Panc1 (cell line): Measurements from ENCODE around the gene ZNF43. TPM values are rescaled to one million over a fixed set of nuclear protein-coding genes. Genes with fewer than 3 reads are reported as not detected.
"Not testable (repeated sequence)": the region's sequence is repeated elsewhere in the genome, so short reads cannot be mapped to it uniquely, and the experiment has no call there.

Experiments
- ATAC-seq: fragments of 200-7000 bp; cut with Tn5 transposase; 2 replicates; pipeline ENCODE4 v1.9.1; 2020; ENCODE audit warnings: mild to moderate bottlenecking, moderate library complexity
- BruUV-seq: library from RNA; stranded (reverse); fragments of 400-500 nt; replicated peaks from 2 replicates; lab custom pipeline; 2021; lab: Mats Ljungman, UMichigan
- CTCF ChIA-PET: fragments of 300-600 bp; sonication (Branson Sonifier 250); formaldehyde crosslinking; loops from one replicate; lab custom pipeline; 2022; ENCODE audit warnings: antibody characterized with exemption; lab: Charles Lee
- POLR2A ChIA-PET: fragments of 300-600 bp; sonication (Branson Sonifier 250); formaldehyde crosslinking; loops from one replicate; lab custom pipeline; 2022; ENCODE audit warnings: antibody characterized with exemption; lab: Charles Lee
- DNase-seq: peaks from one replicate; pipeline ENCODE4 v3.0.0-alpha.2; 2010; ENCODE audit warnings: low read depth, low spot score
- H3K27ac ChIP-seq: 2 replicates; pipeline ENCODE4 v1.5.1; 2011; ENCODE audit warnings: mild to moderate bottlenecking, low read length, inconsistent platforms
- H3K27me3 ChIP-seq: fragments of 200-500 bp; sonication (Bioruptor generic); 2 replicates; pipeline ENCODE4 v1.6.0; 2014; ENCODE audit warnings: low read length, inconsistent platforms; ENCODE audit not compliant: control insufficient read depth, insufficient read depth
- H3K36me3 ChIP-seq: fragments of 200-500 bp; sonication (Bioruptor generic); 2 replicates; pipeline ENCODE4 v1.5.1; 2014; ENCODE audit warnings: inconsistent platforms, mild to moderate bottlenecking, low read length, moderate library complexity; ENCODE audit not compliant: control insufficient read depth, insufficient read depth
- H3K4me1 ChIP-seq: 2 replicates; pipeline ENCODE4 v1.5.1; 2011; ENCODE audit warnings: inconsistent platforms, mild to moderate bottlenecking, low read length, moderate library complexity; ENCODE audit not compliant: control insufficient read depth, insufficient read depth
- H3K4me3 ChIP-seq, 2 experiments: 2 replicates each; pipeline ENCODE4 v1.5.1; 2011 to 2012; ENCODE audit warnings: low read depth in 2 of 2, low read length in 2 of 2, mild to moderate bottlenecking in 2 of 2, inconsistent platforms in 1 of 2, moderate library complexity in 1 of 2
- H3K9me3 ChIP-seq: fragments of 200-500 bp; sonication (Bioruptor generic); 2 replicates; pipeline ENCODE4 v1.5.1; 2014; ENCODE audit warnings: low read depth, mild to moderate bottlenecking, inconsistent platforms, low read length, moderate library complexity; ENCODE audit not compliant: control insufficient read depth, insufficient read depth
- POLR2AphosphoS5 ChIP-seq: IDR thresholded peaks from 2 replicates; pipeline ENCODE4 v1.6.1; 2012; ENCODE audit warnings: mild to moderate bottlenecking, low read depth, low read length, moderate library complexity
- SIN3A ChIP-seq: IDR thresholded peaks from 2 replicates; pipeline ENCODE4 v1.6.1; 2012; ENCODE audit warnings: low read depth, mild to moderate bottlenecking, low read length, moderate library complexity, borderline replicate concordance; ENCODE audit not compliant: insufficient read depth
- TCF7L2 ChIP-seq: IDR thresholded peaks from 2 replicates; pipeline ENCODE4 v1.6.1; 2011; ENCODE audit warnings: mild to moderate bottlenecking, low read depth, low read length, inconsistent platforms
- in situ Hi-C: cut with HindIII; loops from 2 replicates; pipeline ENCODE4 v1.10.0; 2016; ENCODE audit warnings: low sequenced_read_pairs, low pct_unique_long_range_greater_than_20kb
- intact Hi-C: fragments of 100-400 bp; cut with micrococcal nuclease; formaldehyde crosslinking; loops from one replicate; pipeline ENCODE4 v1.10.0; 2022; ENCODE audit not compliant: unreplicated experiment
- total RNA-seq: library from RNA; stranded (reverse); gene quantifications from one replicate; pipeline ENCODE4 v1.2.1, GENCODE V29; 2021; ENCODE audit not compliant: unreplicated experiment
- TF ChIP-seq, protein P1 (sequence below): fragments of 450-650 bp; IDR thresholded peaks from 2 replicates; pipeline ENCODE4 v1.5.1; 2017; ENCODE audit warnings: mild to moderate bottlenecking
- TF ChIP-seq, protein P2 (sequence below), 2 experiments: IDR thresholded peaks; 2 replicates each; pipeline ENCODE4 v1.6.1; 2011 to 2012; ENCODE audit warnings: low read depth in 2 of 2, control low read depth in 1 of 2, low read length in 1 of 2, mild to moderate bottlenecking in 1 of 2, moderate library complexity in 1 of 2; ENCODE audit not compliant: insufficient read depth in 1 of 2

Gene ZNF43
- total RNA-seq, 1 experiment from 2014 or later, result 27.7 TPM

DNA sequence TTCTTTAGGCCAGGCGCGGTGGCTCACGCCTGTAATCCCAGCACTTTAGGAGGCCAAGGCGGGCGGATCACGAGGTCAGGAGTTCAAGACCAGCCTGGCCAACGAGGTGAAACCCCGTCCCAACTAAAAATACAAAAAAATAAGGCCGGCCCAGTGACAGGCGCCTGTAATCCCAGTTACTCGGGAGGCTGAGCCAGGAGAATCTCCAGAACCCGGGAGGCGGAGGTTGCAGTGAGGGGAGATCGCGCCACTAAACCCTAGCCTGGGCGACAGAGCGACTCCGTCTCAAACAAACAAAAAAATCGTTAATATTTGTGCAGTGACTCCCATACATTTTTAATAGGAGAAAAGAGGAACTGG, 69.3 kb downstream of the ZNF43 start:
- CTCF ChIA-PET, BruUV-seq, ATAC-seq, H3K27me3 ChIP-seq, in situ Hi-C loops, H3K4me1 ChIP-seq, intact Hi-C loops, H3K36me3 ChIP-seq, DNase-seq, H3K9me3 ChIP-seq: not testable (repeated sequence)
- Histone ChIP-seq H3K4me3 (peak overlapping the region; percentile 89 to 92), H3K27ac (peak overlapping the region; percentile 87)
- POLR2A ChIA-PET, result interaction anchor here (0.5 to 1.2 kb wide), 3 partner anchors 16 to 85 kb away, joined by 3 to 13 read pairs (median 3); no protein-coding TSS in a partner anchor

DNA sequence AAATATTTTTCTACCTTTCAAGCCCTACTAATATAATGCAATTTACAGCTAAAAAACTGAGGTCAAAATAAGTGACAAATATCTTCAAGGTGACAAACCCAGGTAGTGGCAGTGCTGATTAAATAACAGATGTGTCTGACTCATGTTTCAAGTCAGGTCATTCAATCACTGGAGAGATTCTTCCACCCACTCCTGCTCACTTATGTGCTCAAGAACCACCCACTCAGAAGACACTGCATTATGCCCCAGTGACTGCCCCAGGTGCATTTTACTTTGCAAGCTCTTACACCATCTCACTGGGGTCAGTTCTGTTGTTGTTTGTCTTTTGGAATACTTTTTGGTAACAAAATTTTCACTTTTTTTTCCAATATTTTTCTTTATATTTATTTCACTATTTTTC, 70.8 kb downstream of the ZNF43 start:
- intact Hi-C loops, result no loop called here

DNA sequence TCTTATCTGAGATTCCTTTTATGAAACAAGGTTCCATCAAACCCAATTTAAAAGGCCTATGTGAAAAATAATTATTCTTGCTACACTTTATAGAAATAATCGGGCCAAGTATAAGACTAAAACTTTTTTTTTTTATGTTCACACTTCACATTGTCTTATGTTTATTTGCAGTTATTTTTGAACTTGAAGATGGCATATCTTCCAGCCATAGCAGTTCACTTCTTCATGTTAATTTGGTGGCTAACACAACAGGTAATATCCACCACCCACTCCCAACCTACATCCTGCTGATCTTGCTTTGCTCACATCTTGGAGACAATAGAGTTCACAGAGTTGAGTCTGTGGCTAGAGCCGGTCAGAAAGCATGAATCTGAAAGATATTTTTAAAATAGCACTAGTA, 74.4 kb downstream of the ZNF43 start:
- H3K27ac ChIP-seq, DNase-seq, H3K36me3 ChIP-seq, H3K9me3 ChIP-seq, H3K27me3 ChIP-seq, in situ Hi-C loops, H3K4me3 ChIP-seq, intact Hi-C loops, CTCF ChIA-PET, POLR2A ChIA-PET, H3K4me1 ChIP-seq, ATAC-seq, BruUV-seq: not testable (repeated sequence)

More for the DNA sequence above, 70.8 kb downstream of the ZNF43 start:
- ATAC-seq (no peak), DNase-seq (no peak)
- TF ChIP-seq, protein P1, sequence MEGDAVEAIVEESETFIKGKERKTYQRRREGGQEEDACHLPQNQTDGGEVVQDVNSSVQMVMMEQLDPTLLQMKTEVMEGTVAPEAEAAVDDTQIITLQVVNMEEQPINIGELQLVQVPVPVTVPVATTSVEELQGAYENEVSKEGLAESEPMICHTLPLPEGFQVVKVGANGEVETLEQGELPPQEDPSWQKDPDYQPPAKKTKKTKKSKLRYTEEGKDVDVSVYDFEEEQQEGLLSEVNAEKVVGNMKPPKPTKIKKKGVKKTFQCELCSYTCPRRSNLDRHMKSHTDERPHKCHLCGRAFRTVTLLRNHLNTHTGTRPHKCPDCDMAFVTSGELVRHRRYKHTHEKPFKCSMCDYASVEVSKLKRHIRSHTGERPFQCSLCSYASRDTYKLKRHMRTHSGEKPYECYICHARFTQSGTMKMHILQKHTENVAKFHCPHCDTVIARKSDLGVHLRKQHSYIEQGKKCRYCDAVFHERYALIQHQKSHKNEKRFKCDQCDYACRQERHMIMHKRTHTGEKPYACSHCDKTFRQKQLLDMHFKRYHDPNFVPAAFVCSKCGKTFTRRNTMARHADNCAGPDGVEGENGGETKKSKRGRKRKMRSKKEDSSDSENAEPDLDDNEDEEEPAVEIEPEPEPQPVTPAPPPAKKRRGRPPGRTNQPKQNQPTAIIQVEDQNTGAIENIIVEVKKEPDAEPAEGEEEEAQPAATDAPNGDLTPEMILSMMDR, result no peak
- no peak for TF ChIP-seq POLR2AphosphoS5
- TF ChIP-seq TCF7L2, result no peak
- TF ChIP-seq, protein P2, sequence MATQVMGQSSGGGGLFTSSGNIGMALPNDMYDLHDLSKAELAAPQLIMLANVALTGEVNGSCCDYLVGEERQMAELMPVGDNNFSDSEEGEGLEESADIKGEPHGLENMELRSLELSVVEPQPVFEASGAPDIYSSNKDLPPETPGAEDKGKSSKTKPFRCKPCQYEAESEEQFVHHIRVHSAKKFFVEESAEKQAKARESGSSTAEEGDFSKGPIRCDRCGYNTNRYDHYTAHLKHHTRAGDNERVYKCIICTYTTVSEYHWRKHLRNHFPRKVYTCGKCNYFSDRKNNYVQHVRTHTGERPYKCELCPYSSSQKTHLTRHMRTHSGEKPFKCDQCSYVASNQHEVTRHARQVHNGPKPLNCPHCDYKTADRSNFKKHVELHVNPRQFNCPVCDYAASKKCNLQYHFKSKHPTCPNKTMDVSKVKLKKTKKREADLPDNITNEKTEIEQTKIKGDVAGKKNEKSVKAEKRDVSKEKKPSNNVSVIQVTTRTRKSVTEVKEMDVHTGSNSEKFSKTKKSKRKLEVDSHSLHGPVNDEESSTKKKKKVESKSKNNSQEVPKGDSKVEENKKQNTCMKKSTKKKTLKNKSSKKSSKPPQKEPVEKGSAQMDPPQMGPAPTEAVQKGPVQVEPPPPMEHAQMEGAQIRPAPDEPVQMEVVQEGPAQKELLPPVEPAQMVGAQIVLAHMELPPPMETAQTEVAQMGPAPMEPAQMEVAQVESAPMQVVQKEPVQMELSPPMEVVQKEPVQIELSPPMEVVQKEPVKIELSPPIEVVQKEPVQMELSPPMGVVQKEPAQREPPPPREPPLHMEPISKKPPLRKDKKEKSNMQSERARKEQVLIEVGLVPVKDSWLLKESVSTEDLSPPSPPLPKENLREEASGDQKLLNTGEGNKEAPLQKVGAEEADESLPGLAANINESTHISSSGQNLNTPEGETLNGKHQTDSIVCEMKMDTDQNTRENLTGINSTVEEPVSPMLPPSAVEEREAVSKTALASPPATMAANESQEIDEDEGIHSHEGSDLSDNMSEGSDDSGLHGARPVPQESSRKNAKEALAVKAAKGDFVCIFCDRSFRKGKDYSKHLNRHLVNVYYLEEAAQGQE (IDR thresholded peaks at IDR 0.05; ENCODE audit: insufficient read depth in 1 of 2, low read depth in 2 of 2, low read length in 1 of 2), result no peak
- no peak for TF ChIP-seq SIN3A
- CTCF ChIA-PET, result no interaction called here
- Histone ChIP-seq H3K4me3 (no peak overlapping the region), H3K9me3 (no peaks in the 10 kb centered on the region), H3K4me1 (no peaks in the 10 kb centered on the region; the same call in 1 of the 2 replicates), H3K27ac (no peak overlapping the region), H3K27me3 (no peaks in the 10 kb centered on the region), H3K36me3 (peaks cover 11% of the 10 kb centered on the region)
- in situ Hi-C loops, result no loop called here
- no TSS peak for BruUV-seq
- POLR2A ChIA-PET, result no interaction called here
